K562 (cell line): Measurements from ENCODE around the gene MSH2. TPM values are rescaled to one million over a fixed set of nuclear protein-coding genes. Genes with fewer than 3 reads are reported as not detected.

Experiments
- BRD4 ChIP-seq: fragments of 200-600 bp; sonication (generic); IDR thresholded peaks from 2 replicates; pipeline ENCODE4 v1.6.1; 2017; ENCODE audit warnings: inconsistent platforms
- GATA2 ChIP-seq: sonication (generic); formaldehyde crosslinking; IDR thresholded peaks from 2 replicates; pipeline ENCODE4 v1.4.0; 2020; ENCODE audit warnings: mild to moderate bottlenecking, missing genetic modification reagents
- GMEB1 ChIP-seq: fragments of 250-450 bp; sonication (Bioruptor Pico); IDR thresholded peaks from 2 replicates; pipeline ENCODE4 v1.4.0; 2020; ENCODE audit warnings: mild to moderate bottlenecking
- HDAC6 ChIP-seq: IDR thresholded peaks from 2 replicates; pipeline ENCODE4 v1.6.1; 2012; ENCODE audit warnings: low read depth, mild to moderate bottlenecking, control low read depth, inconsistent platforms, low read length, moderate library complexity
- HDAC8 ChIP-seq: fragments of 450-650 bp; IDR thresholded peaks from 2 replicates; pipeline ENCODE4 v1.6.1; 2016; ENCODE audit warnings: mild to moderate bottlenecking, missing genetic modification characterization, moderate library complexity, missing compliant biosample characterization
- MEF2D ChIP-seq: conservative IDR thresholded peaks from 2 replicates; pipeline ENCODE4 v1.6.1; 2016; ENCODE audit warnings: low read depth, missing genetic modification characterization, missing compliant biosample characterization
- POLR2H ChIP-seq: IDR thresholded peaks from 2 replicates; pipeline ENCODE4 v1.6.1; 2016; ENCODE audit warnings: missing genetic modification characterization, low read depth, mild to moderate bottlenecking, control low read depth, missing compliant biosample characterization, moderate library complexity
- PTRF ChIP-seq: fragments of 450-650 bp; IDR thresholded peaks from 2 replicates; pipeline ENCODE4 v1.6.1; 2016; ENCODE audit warnings: mild to moderate bottlenecking, missing genetic modification characterization, missing compliant biosample characterization
- STAT5B ChIP-seq: fragments of 250-450 bp; sonication (Bioruptor Pico); IDR thresholded peaks from 2 replicates; pipeline ENCODE4 v1.8.0; 2021; ENCODE audit warnings: mild to moderate bottlenecking, inconsistent platforms
- TSC22D4 ChIP-seq: fragments of 450-650 bp; IDR thresholded peaks from 2 replicates; pipeline ENCODE4 v1.6.1; 2016; ENCODE audit warnings: missing genetic modification characterization, missing biosample characterization, control low read depth
- TSHZ1 ChIP-seq: fragments of 250-450 bp; sonication (Bioruptor Pico); IDR thresholded peaks from 2 replicates; pipeline ENCODE4 v1.4.0; 2020; ENCODE audit warnings: mild to moderate bottlenecking, moderate library complexity
- ZFP36 ChIP-seq: fragments of 150-350 bp; IDR thresholded peaks from 2 replicates; pipeline ENCODE4 v1.6.1; 2018; ENCODE audit warnings: low read length, low read depth; ENCODE audit not compliant: partially characterized antibody
- ZNF274 ChIP-seq: IDR thresholded peaks from 2 replicates; pipeline ENCODE4 v1.6.1; 2011; ENCODE audit warnings: low read depth, mild to moderate bottlenecking, low read length, moderate library complexity, borderline replicate concordance
- ZNF445 ChIP-seq: fragments of 250-450 bp; sonication (Bioruptor Pico); IDR thresholded peaks from 2 replicates; pipeline ENCODE4 v1.4.0; 2020; ENCODE audit warnings: low read depth, mild to moderate bottlenecking, moderate library complexity
- ZNF518B ChIP-seq: fragments of 250-450 bp; sonication (Bioruptor Pico); IDR thresholded peaks from 2 replicates; pipeline ENCODE4 v1.5.0; 2021; ENCODE audit warnings: mild to moderate bottlenecking, moderate library complexity
- ZNF785 ChIP-seq: fragments of 250-450 bp; sonication (Bioruptor Pico); IDR thresholded peaks from 2 replicates; pipeline ENCODE4 v1.4.0; 2020; ENCODE audit warnings: mild to moderate bottlenecking
- polyA plus RNA-seq, 8 experiments: library from polyadenylated mRNA; depleted of rRNA in 4 of 8; stranded (reverse) in 5 of 8; unstranded in 3 of 8; fragments of >200 nt; fragmentation: Nextera tagmentation in 2 of 8; fragmentation: Illumina TruSeq in 1 of 8; extraction: Ambion mirVana in 2 of 8; extraction: Trizol in 1 of 8; gene quantifications; 2 replicates each; pipeline versions ENCODE4 v1.2.1 to v1.2.3, GENCODE V29; 2011 to 2014; ENCODE audit warnings: inconsistent platforms in 1 of 8, missing spikeins in 1 of 8
- total RNA-seq, 7 experiments: library from RNA; depleted of rRNA in 6 of 7; stranded (reverse); fragments of >200 nt in 6 of 7; fragmentation: Illumina TruSeq in 2 of 7; extraction: Trizol in 2 of 7; gene quantifications; 2 replicates each; pipeline versions ENCODE4 v1.2.1 to v1.2.3, GENCODE V29; 2011 to 2021; ENCODE audit warnings: low replicate concordance in 1 of 7
- TF ChIP-seq, protein P1 (sequence below): sonication (generic); formaldehyde crosslinking; IDR thresholded peaks from 2 replicates; pipeline ENCODE4 v1.9.0; 2022; ENCODE audit warnings: mild to moderate bottlenecking, missing genetic modification reagents

Gene MSH2
- total and polyA plus RNA-seq, 9 of the 15 experiments (the other 6 are each of a cell fraction or from before 2014, with no cell fraction given): 51.8 to 139 (median 113) TPM

- TF ChIP-seq MEF2D (peak; percentile 42; the same call in 1 of the 2 replicates), ZNF445 (CRISPR knock-in tag) (no peak), ZFP36 (no peak), STAT5B (CRISPR knock-in tag) (no peak), POLR2H (tag) (no peak), BRD4 (no peak), PTRF (tag) (no peak), HDAC8 (tag) (no peak), GATA2 (CRISPR knock-in tag) (no peak), GMEB1 (CRISPR knock-in tag) (no peak), TSC22D4 (tag) (no peak), ZNF785 (CRISPR knock-in tag) (no peak), TSHZ1 (CRISPR knock-in tag) (no peak), HDAC6 (no peak), ZNF274 (no peak), ZNF518B (CRISPR knock-in tag) (no peak)
- TF ChIP-seq, protein P1, sequence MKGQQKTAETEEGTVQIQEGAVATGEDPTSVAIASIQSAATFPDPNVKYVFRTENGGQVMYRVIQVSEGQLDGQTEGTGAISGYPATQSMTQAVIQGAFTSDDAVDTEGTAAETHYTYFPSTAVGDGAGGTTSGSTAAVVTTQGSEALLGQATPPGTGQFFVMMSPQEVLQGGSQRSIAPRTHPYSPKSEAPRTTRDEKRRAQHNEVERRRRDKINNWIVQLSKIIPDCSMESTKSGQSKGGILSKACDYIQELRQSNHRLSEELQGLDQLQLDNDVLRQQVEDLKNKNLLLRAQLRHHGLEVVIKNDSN (CRISPR knock-in tag): peak; percentile 58; the same call in 1 of the 2 replicates
Measured at GRCh38 chr2:47512581-47513083, 109.7 kb downstream of the MSH2 start (continued).
